HEK293 (cell line): ENCODE measurements around the gene MATN4.

Experiments used
- CTCF ChIA-PET: fragments of 350-600 bp; formaldehyde crosslinking; extraction: SDS; loops from one replicate; lab custom pipeline; 2021; ENCODE audit warnings: antibody characterized with exemption; lab: Yijun Ruan, JAX
- POLR2A ChIA-PET: fragments of 300-600 bp; formaldehyde crosslinking; extraction: SDS; loops from one replicate; lab custom pipeline; 2020; ENCODE audit warnings: antibody characterized with exemption, inconsistent platforms; lab: Yijun Ruan, JAX
- H3K27ac ChIP-seq: fragments of 200-500 bp; sonication (Bioruptor generic); 2 replicates; pipeline ENCODE4 v1.5.1; 2014; ENCODE audit warnings: low read depth, low read length, control low read depth, inconsistent platforms; ENCODE audit errors: extremely low read depth
- H3K36me3 ChIP-seq, 2 experiments: fragments of 200-500 bp in 1 of 2; sonication (Bioruptor generic) in 1 of 2; 1 replicate in 1 of 2; 2 replicates in 1 of 2; pipeline ENCODE4 v1.5.1; 2014 to 2017; ENCODE audit warnings: inconsistent platforms in 2 of 2, low read length in 2 of 2; ENCODE audit not compliant: control insufficient read depth in 2 of 2, insufficient read depth in 1 of 2
- H3K4me1 ChIP-seq: fragments of 200-500 bp; sonication (Bioruptor generic); 2 replicates; pipeline ENCODE4 v1.5.1; 2014; ENCODE audit warnings: mild to moderate bottlenecking, low read length, inconsistent platforms; ENCODE audit not compliant: control insufficient read depth, insufficient read depth
- H3K4me3 ChIP-seq: 2 replicates; pipeline ENCODE4 v1.5.1; 2011; ENCODE audit warnings: low read depth, mild to moderate bottlenecking, control low read depth, low read length, moderate library complexity
- H3K9me3 ChIP-seq: fragments of 200-500 bp; sonication (Bioruptor generic); 2 replicates; pipeline ENCODE4 v1.5.1; 2014; ENCODE audit warnings: low read depth, low read length, inconsistent platforms; ENCODE audit not compliant: control insufficient read depth, insufficient read depth
- BCL11A ChIP-seq: fragments of 450-650 bp; formaldehyde crosslinking; IDR thresholded peaks from 2 replicates; pipeline ENCODE4 v1.5.1; 2016; ENCODE audit warnings: low read depth, missing biosample characterization, missing genetic modification characterization
- MEIS1 ChIP-seq: sonication (generic); formaldehyde crosslinking; IDR thresholded peaks from 2 replicates; pipeline ENCODE4 v1.8.1; 2022; ENCODE audit warnings: missing genetic modification reagents, mild to moderate bottlenecking, borderline replicate concordance
- PRDM4 ChIP-seq: fragments of 450-650 bp; formaldehyde crosslinking; IDR thresholded peaks from 2 replicates; pipeline ENCODE4 v1.5.1; 2017; ENCODE audit warnings: missing biosample characterization, missing genetic modification characterization
- ZBTB17 ChIP-seq: fragments of 450-650 bp; formaldehyde crosslinking; IDR thresholded peaks from 2 replicates; pipeline ENCODE4 v1.5.1; 2016; ENCODE audit warnings: missing biosample characterization, missing genetic modification characterization
- ZBTB26 ChIP-seq: fragments of 450-650 bp; formaldehyde crosslinking; optimal IDR thresholded peaks from 2 replicates; pipeline ENCODE3; 2016; ENCODE audit warnings: missing biosample characterization, mild to moderate bottlenecking, missing genetic modification characterization
- ZBTB48 ChIP-seq: fragments of 450-650 bp; formaldehyde crosslinking; IDR thresholded peaks from 2 replicates; pipeline ENCODE4 v1.5.1; 2016; ENCODE audit warnings: missing biosample characterization, missing genetic modification characterization
- ZNF19 ChIP-seq: fragments of 450-650 bp; formaldehyde crosslinking; IDR thresholded peaks from 2 replicates; pipeline ENCODE4; 2016; ENCODE audit warnings: missing biosample characterization, missing genetic modification characterization, low read depth
- ZNF202 ChIP-seq: fragments of 450-650 bp; formaldehyde crosslinking; IDR thresholded peaks from 2 replicates; pipeline ENCODE4 v1.5.1; 2016; ENCODE audit warnings: missing biosample characterization, missing genetic modification characterization, borderline replicate concordance
- ZNF221 ChIP-seq: fragments of 450-650 bp; formaldehyde crosslinking; IDR thresholded peaks from 2 replicates; pipeline ENCODE4 v1.5.1; 2017; ENCODE audit warnings: missing biosample characterization, missing genetic modification characterization, borderline replicate concordance
- ZNF239 ChIP-seq: fragments of 450-650 bp; formaldehyde crosslinking; IDR thresholded peaks from 2 replicates; pipeline ENCODE4 v1.5.1; 2016; ENCODE audit warnings: missing biosample characterization, missing genetic modification characterization
- ZNF248 ChIP-seq: fragments of 450-650 bp; formaldehyde crosslinking; IDR thresholded peaks from 2 replicates; pipeline ENCODE4 v1.5.1; 2017; ENCODE audit warnings: missing biosample characterization, missing genetic modification characterization
- ZNF292 ChIP-seq: fragments of 450-650 bp; formaldehyde crosslinking; IDR thresholded peaks from 2 replicates; pipeline ENCODE4 v1.5.1; 2016; ENCODE audit warnings: low read depth, missing biosample characterization, missing genetic modification characterization, borderline replicate concordance
- ZNF391 ChIP-seq: fragments of 450-650 bp; formaldehyde crosslinking; IDR thresholded peaks from 2 replicates; pipeline ENCODE4 v1.5.1; 2016; ENCODE audit warnings: low read depth, missing biosample characterization, missing genetic modification characterization, borderline replicate concordance
- ZNF426 ChIP-seq: fragments of 450-650 bp; formaldehyde crosslinking; IDR thresholded peaks from 2 replicates; pipeline ENCODE4 v1.5.1; 2017; ENCODE audit warnings: missing biosample characterization, missing genetic modification characterization, mild to moderate bottlenecking, inconsistent platforms, moderate library complexity
- ZNF529 ChIP-seq: fragments of 450-650 bp; formaldehyde crosslinking; IDR thresholded peaks from 2 replicates; pipeline ENCODE4 v1.5.1; 2017; ENCODE audit warnings: missing genetic modification characterization, missing biosample characterization; ENCODE audit not compliant: insufficient replicate concordance
- ZNF549 ChIP-seq: fragments of 450-650 bp; IDR thresholded peaks from 2 replicates; pipeline ENCODE4 v1.5.1; 2018; ENCODE audit warnings: missing biosample characterization, missing genetic modification characterization, mild to moderate bottlenecking, inconsistent platforms, moderate library complexity
- ZNF629 ChIP-seq: fragments of 450-650 bp; formaldehyde crosslinking; IDR thresholded peaks from 2 replicates; pipeline ENCODE4 v1.5.1; 2017; ENCODE audit warnings: missing biosample characterization, missing genetic modification characterization
- ZNF768 ChIP-seq: fragments of 450-650 bp; formaldehyde crosslinking; IDR thresholded peaks from 2 replicates; pipeline ENCODE4 v1.5.1; 2018; ENCODE audit warnings: missing biosample characterization, mild to moderate bottlenecking, missing genetic modification characterization
- ZNF791 ChIP-seq: fragments of 450-650 bp; formaldehyde crosslinking; IDR thresholded peaks from 2 replicates; pipeline ENCODE4 v1.5.1; 2016; ENCODE audit warnings: missing biosample characterization, missing genetic modification characterization
- TF ChIP-seq, protein P1 (sequence below): fragments of 450-650 bp; formaldehyde crosslinking; IDR thresholded peaks from 2 replicates; pipeline ENCODE4 v1.5.1; 2016; ENCODE audit warnings: missing biosample characterization, missing genetic modification characterization

Gene MATN4

DNA sequence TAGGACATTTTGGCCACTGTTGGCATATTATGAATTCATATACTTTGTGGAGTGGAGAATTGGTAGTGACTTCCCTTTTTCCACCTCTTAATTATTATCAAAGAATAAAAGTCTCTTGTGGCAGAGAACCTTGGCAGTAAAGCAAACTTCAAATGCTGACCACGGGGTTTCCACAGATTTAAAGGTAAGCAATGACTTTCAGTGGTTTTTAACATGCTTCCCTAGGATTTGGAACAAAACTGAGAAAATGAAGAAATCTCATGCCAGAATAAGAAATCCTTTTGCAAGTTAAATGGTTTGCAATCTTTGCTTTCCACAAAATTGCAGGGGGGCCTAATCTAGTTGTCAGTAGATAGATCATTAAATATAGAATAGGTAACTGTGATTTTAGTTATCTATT, 42.1 kb upstream of the MATN4 start:
- ChIA-PET POLR2A (interaction anchor here (3.7 kb wide), 1 partner anchor 13 kb away, joined by 12 read pairs; the partner anchor contains the start of gene SYS1), CTCF (interaction anchor here (1.3 to 1.9 kb wide), 2 partner anchors 13 to 31 kb away, joined by 3 to 5 read pairs; partner anchors contain the start of gene SYS1)
- no peak overlapping the region for H3K4me3 ChIP-seq
- H3K27ac ChIP-seq = no peak overlapping the region
- TF ChIP-seq ZNF426 (tag by site-specific recombination) (no peak), ZNF549 (tag by site-specific recombination) (no peak), ZBTB26 (tag by site-specific recombination) (no peak), ZBTB17 (tag by site-specific recombination) (no peak), BCL11A (no peak), PRDM4 (tag by site-specific recombination) (no peak), ZNF221 (tag by site-specific recombination) (no peak), ZNF791 (tag by site-specific recombination) (no peak), ZNF239 (tag by site-specific recombination) (no peak), ZNF19 (tag by site-specific recombination) (no peak), ZNF391 (no peak), ZNF248 (tag by site-specific recombination) (no peak), ZNF768 (tag by site-specific recombination) (no peak), ZNF202 (no peak), ZNF629 (no peak), ZNF292 (tag by site-specific recombination) (no peak), ZNF529 (tag by site-specific recombination) (no peak), MEIS1 (CRISPR knock-in tag) (no peak), ZBTB48 (tag by site-specific recombination) (no peak)
- TF ChIP-seq, protein P1, sequence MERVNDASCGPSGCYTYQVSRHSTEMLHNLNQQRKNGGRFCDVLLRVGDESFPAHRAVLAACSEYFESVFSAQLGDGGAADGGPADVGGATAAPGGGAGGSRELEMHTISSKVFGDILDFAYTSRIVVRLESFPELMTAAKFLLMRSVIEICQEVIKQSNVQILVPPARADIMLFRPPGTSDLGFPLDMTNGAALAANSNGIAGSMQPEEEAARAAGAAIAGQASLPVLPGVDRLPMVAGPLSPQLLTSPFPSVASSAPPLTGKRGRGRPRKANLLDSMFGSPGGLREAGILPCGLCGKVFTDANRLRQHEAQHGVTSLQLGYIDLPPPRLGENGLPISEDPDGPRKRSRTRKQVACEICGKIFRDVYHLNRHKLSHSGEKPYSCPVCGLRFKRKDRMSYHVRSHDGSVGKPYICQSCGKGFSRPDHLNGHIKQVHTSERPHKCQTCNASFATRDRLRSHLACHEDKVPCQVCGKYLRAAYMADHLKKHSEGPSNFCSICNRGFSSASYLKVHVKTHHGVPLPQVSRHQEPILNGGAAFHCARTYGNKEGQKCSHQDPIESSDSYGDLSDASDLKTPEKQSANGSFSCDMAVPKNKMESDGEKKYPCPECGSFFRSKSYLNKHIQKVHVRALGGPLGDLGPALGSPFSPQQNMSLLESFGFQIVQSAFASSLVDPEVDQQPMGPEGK (tag by site-specific recombination) = no peak
- H3K36me3 ChIP-seq = no peaks in the 10 kb centered on the region
- H3K4me1 ChIP-seq = peaks cover 10% of the 10 kb centered on the region
- no peaks in the 10 kb centered on the region for H3K9me3 ChIP-seq
